Activated CD4-positive, alpha-beta T cell treated with anti-CD3 and anti-CD28 coated beads, Interleukin-2, Interleukin-4, amounts not matched to agents 100 ng/mL and 50 ng/mL, durations not matched to agents 16 hours and 8 hours (primary cell): Measurements from ENCODE around the gene CBLN1.
"Not testable (repeated sequence)": the region's sequence is repeated elsewhere in the genome, so short reads cannot be mapped to it uniquely, and the experiment has no call there.

Source experiments
- DNase-seq: peaks from one replicate; pipeline ENCODE4 v3.0.0-alpha.2; 2020; ENCODE audit warnings: low spot score

Gene CBLN1

DNA sequence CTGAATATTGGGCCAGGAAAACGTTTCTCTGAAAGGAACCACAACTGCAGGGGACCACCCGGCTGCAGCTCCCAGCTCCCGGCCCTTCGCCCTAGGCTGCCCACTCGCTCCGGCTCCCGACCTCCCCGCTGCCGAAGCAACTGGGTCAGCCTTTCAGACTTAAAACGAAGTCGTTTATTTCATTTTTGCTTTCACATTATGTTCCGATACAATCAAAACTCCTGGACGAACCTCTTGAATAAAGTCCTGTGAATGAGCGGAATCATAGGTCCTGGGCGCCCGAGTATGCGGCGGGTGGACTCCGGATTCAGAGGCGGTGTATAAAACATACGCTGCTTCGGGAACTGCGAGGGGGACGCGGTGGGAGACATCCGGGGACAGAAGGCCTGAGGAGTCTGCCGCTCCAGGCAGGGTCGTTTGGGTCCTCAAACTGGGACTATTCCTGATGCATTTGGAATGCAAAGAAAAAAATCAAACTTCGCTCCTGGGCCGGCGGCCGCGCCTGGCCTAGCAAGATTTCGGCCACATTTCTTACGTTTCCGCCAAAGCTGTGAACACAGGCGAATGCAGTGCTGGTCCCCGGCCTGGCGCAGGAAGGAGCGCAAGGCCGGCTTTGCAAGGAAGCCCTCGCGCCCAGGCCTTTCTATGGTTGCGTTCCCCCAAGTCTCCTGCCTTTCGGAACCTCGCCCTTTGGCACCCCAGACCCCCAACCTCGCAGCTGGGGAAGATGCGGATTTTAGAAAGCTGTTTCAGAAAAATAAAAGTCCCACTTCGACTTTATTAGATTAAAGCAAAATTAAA is 3.7 kb downstream of the CBLN1 start:
- no peak for DNase-seq

DNA sequence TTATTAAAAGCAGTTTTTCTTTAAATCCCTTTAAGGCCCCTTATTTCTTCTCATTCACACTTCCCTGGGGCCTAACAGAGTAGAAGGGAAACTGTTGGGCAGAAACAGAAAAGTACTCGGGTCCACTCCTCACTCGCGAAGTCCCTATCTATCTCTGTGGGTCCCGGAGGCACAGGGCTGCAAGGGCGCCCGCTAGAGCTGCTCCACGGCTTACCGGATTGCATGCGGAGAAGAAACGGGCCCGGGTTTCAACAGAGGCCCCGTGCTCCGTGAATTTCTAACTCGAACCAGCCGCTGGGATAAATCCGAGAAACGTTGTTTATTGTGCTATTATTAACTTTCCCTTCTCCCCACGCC is 4.3 kb downstream of the CBLN1 start:
- DNase-seq, result no peak

DNA sequence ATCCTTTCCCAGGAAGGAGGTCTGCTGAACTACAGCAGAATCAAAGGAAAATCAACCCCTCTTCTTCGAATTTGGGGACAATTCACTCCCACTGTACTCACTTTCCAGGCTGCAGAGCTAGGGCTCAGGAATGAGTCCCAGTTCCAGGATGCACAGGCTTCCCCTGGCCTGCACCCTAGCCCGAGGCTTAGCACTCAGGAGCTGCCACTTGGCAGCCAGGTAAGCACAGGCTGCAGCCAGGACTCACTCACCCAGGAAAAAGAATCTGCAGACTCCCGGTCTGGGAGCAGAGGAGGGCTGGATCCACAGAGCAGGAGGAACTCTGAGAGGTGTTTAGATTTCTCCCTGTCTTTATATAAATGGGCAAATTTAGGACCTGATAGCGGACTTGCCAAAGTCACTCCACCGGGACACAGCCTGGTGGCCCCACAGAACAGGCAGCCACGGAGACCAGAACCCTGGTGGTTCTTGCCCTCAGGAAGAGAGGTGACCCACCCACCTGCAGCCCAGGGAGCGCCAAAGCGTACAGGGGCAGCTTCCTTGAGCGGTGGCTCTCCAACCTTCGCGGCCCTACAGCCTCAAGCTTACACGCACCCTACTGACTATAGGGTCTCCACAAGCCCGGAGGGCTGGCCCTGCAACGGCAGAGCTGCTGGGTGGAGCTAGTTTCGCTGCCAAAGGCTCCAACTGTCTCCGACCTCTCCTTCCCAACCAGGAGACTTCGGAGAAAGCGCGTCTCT is 4.8 kb downstream of the CBLN1 start:
- DNase-seq, result no peak

DNA sequence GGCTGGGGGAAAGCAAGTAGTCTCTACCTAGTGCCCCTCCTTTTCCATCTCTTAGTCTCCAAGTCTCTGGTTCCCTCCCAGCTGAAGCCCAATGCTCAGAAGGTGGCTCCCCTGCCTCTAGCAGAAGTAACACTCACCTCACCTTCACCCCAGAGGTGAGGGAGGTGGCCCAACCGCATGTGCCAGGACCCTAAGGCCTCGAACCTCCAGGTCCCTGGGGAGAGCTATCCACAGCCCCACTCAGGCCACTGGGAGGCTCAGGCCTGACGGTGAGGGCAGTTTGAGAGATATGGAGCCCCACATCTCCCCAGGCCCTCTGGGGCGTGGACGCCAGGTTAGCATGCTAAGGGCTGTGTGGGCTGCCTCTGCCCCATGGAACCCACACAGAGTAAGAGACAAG is 5.8 kb downstream of the CBLN1 start:
- no peak for DNase-seq

DNA sequence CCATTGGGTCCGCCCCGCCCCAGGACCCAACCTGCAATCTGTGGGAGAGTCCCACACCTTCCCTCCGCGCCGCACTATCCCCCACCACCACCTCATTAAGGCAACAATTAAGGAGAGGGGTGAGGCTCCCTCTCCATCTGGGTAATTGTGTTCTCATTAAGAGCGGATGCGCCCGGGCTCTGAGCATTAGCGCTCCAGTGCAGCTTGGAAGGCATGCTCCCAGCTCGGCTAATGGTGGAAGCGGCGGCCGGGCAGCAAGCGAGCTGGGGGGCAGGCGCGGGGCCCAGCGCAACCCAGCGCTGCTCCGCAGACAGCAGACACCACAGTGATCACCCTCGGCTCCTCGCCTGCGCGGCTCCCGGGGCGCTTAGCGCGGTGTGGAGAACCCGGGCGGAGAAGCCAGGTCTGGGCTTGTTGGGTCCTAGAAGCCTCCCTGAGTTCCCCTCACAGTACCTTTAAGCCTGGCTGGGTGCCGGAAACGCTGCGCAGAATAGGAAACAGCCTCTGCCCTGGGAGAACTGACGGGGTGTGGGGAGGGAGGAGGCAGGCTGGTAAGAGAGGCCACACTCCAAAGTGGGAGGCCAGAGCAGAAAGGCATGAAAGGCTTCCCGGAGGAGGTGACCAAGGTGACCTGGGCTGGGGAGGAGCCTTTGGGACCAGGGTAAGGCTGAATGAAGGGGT is 6.4 kb downstream of the CBLN1 start:
- DNase-seq, result no peak

DNA sequence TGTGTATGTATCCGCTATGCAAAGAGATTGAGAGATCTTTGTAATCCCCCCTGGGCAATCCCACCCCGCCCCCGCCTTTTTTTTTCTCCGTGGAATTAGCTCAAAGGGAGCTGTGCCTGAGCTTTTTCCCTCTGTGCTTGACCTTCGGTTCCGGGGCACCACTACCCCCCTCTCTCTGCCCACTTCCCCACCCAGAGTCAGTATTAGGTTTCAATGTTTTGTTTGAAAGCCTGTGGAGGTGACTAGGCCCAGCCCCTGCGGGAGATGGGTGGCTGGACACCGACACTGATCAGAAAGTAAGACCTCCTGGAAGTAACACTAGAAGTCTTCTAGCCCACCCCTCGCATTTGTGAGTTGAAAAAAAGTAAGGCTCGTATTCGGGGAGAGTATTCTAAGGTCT is 7.0 kb downstream of the CBLN1 start:
- no peak for DNase-seq

DNA sequence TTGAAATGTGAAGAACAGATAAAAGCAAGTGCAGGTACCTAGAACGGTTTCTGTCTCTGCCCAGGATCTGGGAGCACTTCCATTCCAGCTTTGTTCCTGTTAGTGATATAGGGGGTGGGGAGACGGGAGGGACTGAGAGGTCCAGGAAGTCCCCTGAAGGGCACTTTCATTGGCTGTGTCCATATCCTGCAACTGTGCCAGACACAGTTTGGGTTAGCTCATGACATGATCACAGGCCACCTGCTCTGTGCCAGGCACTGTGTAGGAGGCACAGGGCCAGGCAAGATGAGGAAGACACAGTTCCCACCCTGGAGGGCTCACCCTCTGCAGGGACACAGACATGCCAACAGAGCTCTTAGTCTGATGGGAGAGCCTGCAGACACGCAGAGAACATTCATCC is 7.9 kb downstream of the CBLN1 start:
- no peak for DNase-seq

DNA sequence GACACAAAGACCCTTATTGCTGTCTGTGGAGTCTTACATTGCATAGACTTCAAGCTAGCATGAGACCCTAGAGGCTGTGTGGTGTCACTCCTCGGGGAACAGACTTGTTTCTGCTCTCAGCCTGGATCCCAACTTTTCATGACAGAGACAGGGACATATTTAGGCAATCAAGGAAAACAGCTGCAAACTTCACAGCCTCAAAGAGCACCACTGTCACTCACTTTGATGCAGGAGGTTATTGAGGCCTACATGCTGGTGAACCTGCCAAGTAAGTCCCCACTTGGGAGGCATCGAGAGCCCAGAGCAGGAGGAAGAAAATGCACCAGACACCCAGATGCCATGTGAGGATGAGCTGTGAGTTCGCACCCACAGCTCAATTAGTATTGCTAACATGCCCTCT is 10.3 kb downstream of the CBLN1 start:
- no peak for DNase-seq

DNA sequence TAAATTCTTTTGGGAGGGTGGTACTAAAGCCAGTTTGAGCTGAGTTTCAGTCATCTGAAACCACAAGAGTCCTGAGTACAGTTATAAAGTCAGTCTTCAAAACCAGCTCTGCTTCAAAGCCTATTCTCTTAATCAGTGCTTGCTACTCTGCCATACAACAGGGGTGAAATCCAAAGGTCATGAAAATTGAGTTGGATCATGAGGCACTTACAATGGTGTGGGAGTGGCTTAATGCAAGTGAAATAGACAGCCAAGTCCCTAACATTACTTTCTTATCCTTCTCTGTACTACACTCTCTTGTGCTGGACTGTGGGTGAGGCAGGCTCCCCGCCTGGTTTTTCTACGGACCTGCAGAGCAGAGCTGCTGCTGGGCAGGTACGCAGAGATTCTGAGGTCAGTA is 12.4 kb downstream of the CBLN1 start:
- no peak for DNase-seq

DNA sequence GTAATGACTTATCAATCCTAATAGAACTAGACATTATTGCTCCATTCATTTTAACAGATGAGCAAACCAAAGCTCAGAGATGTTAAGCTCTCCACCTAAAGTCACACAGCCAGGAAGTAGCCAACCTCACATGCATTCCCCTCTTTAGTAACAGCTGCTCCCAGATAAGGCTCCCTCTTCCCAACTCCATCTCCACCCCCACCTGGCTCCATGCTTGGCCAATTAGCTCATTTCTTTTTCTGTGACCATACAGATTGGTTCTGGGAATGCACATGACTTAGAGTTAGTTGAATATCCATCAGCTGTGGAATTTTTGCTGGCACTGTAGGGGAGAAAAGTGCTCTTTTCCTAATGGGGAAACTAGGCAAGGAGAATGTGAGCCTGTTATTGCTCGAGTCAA is 13.0 kb downstream of the CBLN1 start:
- DNase-seq, result no peak

DNA sequence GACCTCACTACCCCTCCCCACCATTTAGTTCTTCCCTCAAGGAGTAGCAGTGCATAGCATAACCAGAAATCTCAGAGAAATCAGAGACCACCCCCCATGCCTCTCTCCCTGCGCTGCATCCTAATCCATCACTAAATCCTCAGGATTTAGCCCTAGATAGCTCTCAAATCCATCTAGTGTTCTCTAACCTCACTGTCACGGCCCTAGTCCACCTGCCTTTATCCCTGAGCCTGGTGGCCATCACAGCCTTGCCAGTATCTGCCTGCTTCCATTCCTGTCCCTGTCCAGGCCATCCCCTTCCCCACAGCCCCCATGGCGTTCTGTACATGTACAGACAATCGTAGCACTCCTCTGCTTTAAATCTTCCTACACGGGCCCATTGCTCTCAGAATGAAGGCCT is 19.1 kb downstream of the CBLN1 start:
- DNase-seq, result no peak

DNA sequence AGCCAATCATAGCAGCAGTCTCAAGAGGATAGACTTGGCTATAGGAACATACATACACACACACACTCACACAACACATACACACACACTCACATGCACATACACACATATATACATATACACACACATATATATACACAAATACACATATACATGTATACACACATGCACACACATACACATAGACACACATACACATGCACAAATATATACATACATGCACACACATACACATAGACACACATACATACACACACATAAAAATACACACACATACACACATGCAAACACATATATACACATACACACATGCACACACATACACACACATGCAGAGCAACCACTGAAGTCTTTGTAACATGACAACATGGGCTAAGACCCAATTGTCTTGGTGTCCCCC is 19.7 kb downstream of the CBLN1 start:
- DNase-seq, result no peak

DNA sequence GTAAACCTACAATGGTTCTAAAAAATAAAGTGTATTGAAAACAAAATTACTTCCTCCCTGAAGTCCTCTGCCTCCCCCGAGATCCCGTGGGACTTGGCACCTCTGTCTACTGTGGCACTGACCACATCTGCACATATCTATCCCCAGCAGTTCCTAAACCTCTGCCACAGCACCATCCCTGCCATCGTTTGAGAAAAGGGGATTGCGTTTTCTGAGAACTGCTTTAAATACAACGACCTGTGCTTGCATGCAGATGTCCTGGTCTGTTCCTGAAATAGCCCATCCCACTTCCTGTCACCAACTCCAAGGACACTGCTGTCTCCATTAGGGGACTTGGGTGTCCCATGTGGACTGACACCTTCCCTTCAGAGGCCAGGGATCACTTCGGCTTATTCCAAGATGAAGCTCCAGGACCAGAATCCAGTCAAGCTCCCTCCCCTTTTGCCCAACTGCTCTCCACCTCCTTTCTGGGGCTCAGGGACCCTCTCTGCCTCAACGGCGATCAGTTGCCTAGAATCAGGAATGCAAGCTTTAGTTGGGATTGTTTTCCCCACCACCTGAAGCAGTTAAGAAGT is 20.6 kb downstream of the CBLN1 start:
- no peak for DNase-seq

DNA sequence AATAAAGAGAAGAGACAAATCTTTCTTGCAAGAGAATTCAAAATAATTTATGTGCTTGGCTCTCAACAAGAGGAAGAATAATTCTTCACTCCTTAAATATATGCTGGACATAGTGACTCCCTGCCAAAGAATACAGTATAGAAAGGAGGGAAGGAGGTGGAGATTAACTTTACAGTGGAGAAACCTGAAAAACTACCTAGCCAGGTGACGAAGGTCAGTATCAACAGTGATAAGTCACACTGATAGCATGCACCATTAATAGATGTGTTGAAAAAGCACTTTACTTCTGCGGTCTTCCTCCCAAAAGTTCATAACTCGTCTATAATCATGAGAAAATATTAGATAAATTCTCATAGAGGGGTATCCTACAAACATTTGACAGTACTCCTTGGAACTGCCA is 21.4 kb downstream of the CBLN1 start:
- no peak for DNase-seq

DNA sequence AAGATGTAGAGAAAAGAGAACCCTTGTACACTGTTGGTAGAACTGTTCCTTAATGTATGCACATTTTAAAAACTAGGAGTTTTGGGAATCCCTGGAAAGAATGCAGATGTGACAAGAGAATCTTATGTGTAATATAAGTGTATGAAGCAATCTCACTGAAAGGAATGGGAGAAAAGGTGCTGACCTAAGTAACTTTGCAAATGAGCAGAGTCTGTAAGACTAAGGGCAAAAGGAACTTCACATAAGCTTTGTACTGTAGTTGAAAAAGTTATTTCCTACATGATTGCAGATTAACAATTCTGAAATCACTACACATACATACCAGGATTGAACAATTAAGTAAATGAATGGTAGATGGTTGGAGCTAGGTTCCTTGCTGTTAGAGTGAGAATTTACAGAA is 22.3 kb downstream of the CBLN1 start:
- no peak for DNase-seq

DNA sequence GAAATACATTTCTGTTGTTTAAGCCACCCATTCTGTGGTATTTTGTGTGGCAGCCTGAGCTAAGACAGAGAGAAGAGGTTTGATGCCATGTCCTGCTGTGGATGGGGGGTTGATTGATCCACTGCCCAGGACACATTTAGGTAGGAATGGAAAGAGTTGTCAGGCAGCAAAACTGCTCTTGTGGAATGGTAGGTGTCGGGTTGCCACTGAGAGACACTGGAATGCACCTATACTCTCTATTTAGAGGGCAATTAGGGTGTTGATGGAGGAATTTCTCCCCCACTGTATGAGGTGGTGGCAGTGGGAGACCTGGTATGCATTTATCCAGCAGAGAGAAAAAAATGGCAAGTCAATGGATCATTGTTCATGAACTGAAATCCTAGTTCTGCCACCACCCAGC is 30.9 kb downstream of the CBLN1 start:
- no peak for DNase-seq

DNA sequence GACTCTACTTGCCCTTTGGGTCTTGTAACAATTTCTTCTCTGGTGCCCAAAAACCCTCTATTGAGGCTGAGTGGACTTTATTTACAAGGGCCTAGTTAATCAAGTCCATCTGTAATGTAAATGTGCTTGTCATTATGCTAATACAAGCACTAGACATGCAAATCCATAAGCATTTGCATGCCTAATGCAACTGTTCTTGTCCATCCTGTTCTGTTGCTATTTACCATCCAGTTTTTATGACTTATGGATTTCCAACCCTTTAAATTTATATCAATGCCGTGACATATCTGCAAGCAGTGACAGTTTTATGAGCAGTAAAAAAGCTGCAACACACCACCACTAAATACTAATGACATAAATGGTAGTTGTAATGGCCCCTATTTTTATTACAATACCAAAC is 33.4 kb downstream of the CBLN1 start:
- DNase-seq, result no peak

DNA sequence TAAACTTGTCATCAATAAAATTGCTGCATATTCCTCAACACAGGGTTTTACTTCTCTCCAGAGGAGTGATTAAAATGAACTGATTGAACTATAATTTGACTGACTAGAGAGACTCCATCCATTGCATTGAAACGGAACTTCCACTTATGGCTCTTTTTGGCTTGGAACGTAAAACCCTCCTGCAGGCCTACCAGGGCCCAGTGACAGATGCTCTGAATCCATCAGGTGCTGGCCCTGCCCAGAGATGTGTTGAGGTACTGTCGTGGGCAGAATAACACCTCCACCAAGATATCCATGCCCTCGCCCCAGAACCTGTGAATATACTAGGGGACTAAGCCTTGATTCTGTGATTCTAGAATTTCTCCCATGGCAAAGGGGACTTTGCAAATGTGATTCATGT is 45.4 kb downstream of the CBLN1 start:
- DNase-seq, result no peak

DNA sequence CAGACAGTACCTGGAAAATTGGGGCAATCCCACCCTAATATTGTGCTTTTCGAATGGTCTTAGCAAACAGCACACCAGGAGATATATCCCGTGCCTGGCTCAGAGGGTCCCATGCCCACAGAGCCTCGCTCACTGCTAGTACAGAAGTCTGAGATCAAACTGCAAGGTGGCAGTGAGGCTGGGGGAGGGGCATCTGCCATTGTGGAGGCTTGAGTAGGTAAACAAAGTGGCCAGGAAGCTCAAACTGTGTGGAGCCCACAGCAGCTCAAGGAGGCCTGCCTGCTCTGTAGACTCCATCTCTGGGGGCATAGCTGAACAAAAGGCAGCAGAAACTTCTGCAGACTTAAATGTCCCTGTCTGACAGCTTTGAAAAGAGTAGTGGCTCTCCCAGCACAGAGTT is 53.3 kb downstream of the CBLN1 start:
- DNase-seq, result not testable (repeated sequence)
